Astrocyte (in vitro differentiated cells and primary cell): ENCODE results near the gene ANKRD11. TPM values are rescaled to one million over a fixed set of nuclear protein-coding genes. Genes with fewer than 3 reads are reported as not detected.
A peak's percentile ranks its signal among the peaks of the same experiment; 100 is the strongest.

Experiments used
- DNase-seq: peaks from one replicate; pipeline ENCODE4 v3.0.0-alpha.2; 2010; ENCODE audit warnings: low read depth
- FAIRE-seq: peaks from 2 replicates; lab custom pipeline; 2011; peaks lifted over from hg19 to GRCh38; lab: Jason Lieb, UNC
- H2AFZ ChIP-seq: 2 replicates; pipeline ENCODE4 v1.6.0; 2012; ENCODE audit warnings: low read depth, low read length, inconsistent platforms
- H3K27ac ChIP-seq: 2 replicates; pipeline ENCODE4 v1.5.1; 2011; ENCODE audit warnings: low read depth, low read length, inconsistent platforms
- H3K27me3 ChIP-seq: 2 replicates; pipeline ENCODE4 v1.6.0; 2011; ENCODE audit warnings: low read length, inconsistent platforms; ENCODE audit not compliant: insufficient read depth
- H3K36me3 ChIP-seq: 2 replicates; pipeline ENCODE4 v1.5.1; 2011; ENCODE audit warnings: low read length, inconsistent platforms; ENCODE audit not compliant: insufficient read depth
- H3K4me1 ChIP-seq: 2 replicates; pipeline ENCODE4 v1.5.1; 2011; ENCODE audit warnings: low read length, inconsistent platforms; ENCODE audit not compliant: insufficient read depth
- H3K4me2 ChIP-seq: 2 replicates; pipeline ENCODE4 v1.6.0; 2012; ENCODE audit warnings: low read length, inconsistent platforms
- H3K4me3 ChIP-seq: 2 replicates; pipeline ENCODE4 v1.5.1; 2011; ENCODE audit warnings: low read depth, mild to moderate bottlenecking, low read length, inconsistent platforms; ENCODE audit not compliant: insufficient read depth
- H3K79me2 ChIP-seq: 2 replicates; pipeline ENCODE4 v1.6.0; 2012; ENCODE audit warnings: mild to moderate bottlenecking, low read length, inconsistent platforms; ENCODE audit not compliant: insufficient read depth
- H3K9ac ChIP-seq: 2 replicates; pipeline ENCODE4 v1.6.0; 2012; ENCODE audit warnings: mild to moderate bottlenecking, low read length, inconsistent platforms
- H3K9me3 ChIP-seq: 2 replicates; pipeline ENCODE4 v1.5.1; 2012; ENCODE audit warnings: low read depth, mild to moderate bottlenecking, low read length, inconsistent platforms; ENCODE audit not compliant: insufficient read depth
- H4K20me1 ChIP-seq: 2 replicates; pipeline ENCODE4 v1.6.0; 2012; ENCODE audit warnings: low read length, inconsistent platforms; ENCODE audit not compliant: insufficient read depth
- H3K27ac Mint-ChIP-seq: one replicate; pipeline ENCODE4 v1.8.0; 2021; ENCODE audit warnings: mild to moderate bottlenecking, mixed read lengths; ENCODE audit not compliant: unreplicated experiment
- H3K27me3 Mint-ChIP-seq: one replicate; pipeline ENCODE4 v1.8.0; 2021; ENCODE audit warnings: low read depth, mixed read lengths; ENCODE audit not compliant: unreplicated experiment
- H3K36me3 Mint-ChIP-seq: one replicate; pipeline ENCODE4 v1.8.0; 2021; ENCODE audit warnings: low read depth, mixed read lengths; ENCODE audit not compliant: unreplicated experiment
- H3K4me1 Mint-ChIP-seq: one replicate; pipeline ENCODE4 v1.8.0; 2021; ENCODE audit warnings: low read depth, mixed read lengths; ENCODE audit not compliant: unreplicated experiment
- H3K4me3 Mint-ChIP-seq: one replicate; pipeline ENCODE4 v1.8.0; 2021; ENCODE audit warnings: mild to moderate bottlenecking, moderate library complexity, mixed read lengths; ENCODE audit not compliant: unreplicated experiment
- H3K9me3 Mint-ChIP-seq: one replicate; pipeline ENCODE4 v1.8.0; 2021; ENCODE audit warnings: mild to moderate bottlenecking, mixed read lengths; ENCODE audit not compliant: unreplicated experiment
- CTCF ChIP-seq: IDR thresholded peaks from 2 replicates; pipeline ENCODE4 v1.5.1; 2011; ENCODE audit warnings: low read depth, mild to moderate bottlenecking, inconsistent platforms, low read length, moderate library complexity; ENCODE audit not compliant: insufficient read depth
- EZH2 ChIP-seq: IDR thresholded peaks from 2 replicates; pipeline ENCODE4 v1.6.1; 2012; ENCODE audit warnings: mild to moderate bottlenecking, low read length, inconsistent platforms; ENCODE audit not compliant: insufficient read depth
- total RNA-seq: library from RNA; stranded (reverse); gene quantifications from 2 replicates; pipeline ENCODE4 v1.2.1, GENCODE V29; 2021

ANKRD11 gene
- total RNA-seq, 1 donor from 2014 or later, result 213 TPM

GRCh38 chr16:89304181-89304851 lies 186.0 kb downstream of the ANKRD11 start:
- Histone ChIP-seq H4K20me1 (peaks cover 74% of the 10 kb centered on the region), H3K9me3 (no peaks in the 10 kb centered on the region), H3K79me2 (peaks cover 76% of the 10 kb centered on the region), H3K9ac (no peak overlapping the region), H3K36me3 (peaks cover 9% of the 10 kb centered on the region), H3K27ac (no peak overlapping the region), H3K4me2 (no peak overlapping the region), H2AFZ (no peak overlapping the region), H3K27me3 (no peaks in the 10 kb centered on the region), H3K4me1 (peaks cover 19% of the 10 kb centered on the region), H3K4me3 (no peak overlapping the region)
- H3K4me3 Mint-ChIP-seq, result no peak overlapping the region
- FAIRE-seq, result no peak
- peak overlapping the region; percentile 6 for H3K27ac Mint-ChIP-seq
- H3K27me3 Mint-ChIP-seq, result no peaks in the 10 kb centered on the region
- no peaks in the 10 kb centered on the region for H3K9me3 Mint-ChIP-seq
- DNase-seq, result no peak
- peaks cover 18% of the 10 kb centered on the region for H3K4me1 Mint-ChIP-seq
- peaks cover 9% of the 10 kb centered on the region for H3K36me3 Mint-ChIP-seq
- TF ChIP-seq EZH2, result no peak
- no peak for TF ChIP-seq CTCF

GRCh38 chr16:89303617-89304016 lies 186.7 kb downstream of the ANKRD11 start:
- H3K36me3 ChIP-seq, result peaks cover 9% of the 10 kb centered on the region
- no peak overlapping the region for H3K27ac ChIP-seq
- no peak overlapping the region for H3K4me3 ChIP-seq
- peaks cover 75% of the 10 kb centered on the region for H3K79me2 ChIP-seq
- DNase-seq, result no peak
- no peak overlapping the region for H3K4me2 ChIP-seq
- Mint-ChIP-seq H3K4me1 (peaks cover 15% of the 10 kb centered on the region), H3K27ac (peak overlapping the region; percentile 50), H3K27me3 (no peaks in the 10 kb centered on the region), H3K9me3 (no peaks in the 10 kb centered on the region), H3K36me3 (peaks cover 11% of the 10 kb centered on the region), H3K4me3 (no peak overlapping the region)
- H4K20me1 ChIP-seq, result peaks cover 73% of the 10 kb centered on the region
- H3K9ac ChIP-seq, result no peak overlapping the region
- H3K9me3 ChIP-seq, result no peaks in the 10 kb centered on the region
- no peak overlapping the region for H2AFZ ChIP-seq
- TF ChIP-seq EZH2 (no peak), CTCF (no peak)
- H3K4me1 ChIP-seq, result peaks cover 19% of the 10 kb centered on the region
- no peak for FAIRE-seq
- H3K27me3 ChIP-seq, result no peaks in the 10 kb centered on the region

DNA sequence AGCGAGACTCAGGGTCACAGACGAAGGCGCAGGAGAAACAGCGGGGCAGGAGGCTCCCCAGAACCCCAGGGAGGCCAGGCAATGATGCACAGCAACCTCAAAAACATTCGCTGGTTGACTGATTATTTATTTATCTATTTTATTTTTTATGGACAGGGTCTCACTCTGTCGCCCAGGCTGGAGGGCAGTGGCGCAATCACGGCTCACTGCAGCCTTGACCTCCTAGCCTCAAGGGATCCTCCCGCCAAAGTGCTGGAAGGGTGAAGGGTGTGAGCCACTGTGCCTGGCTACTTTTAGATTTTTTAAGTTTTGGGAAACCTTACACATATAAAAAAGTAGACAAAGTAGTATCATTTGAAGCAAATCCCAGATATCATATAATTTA lies 189.4 kb downstream of the ANKRD11 start:
- no peaks in the 10 kb centered on the region for H3K27me3 Mint-ChIP-seq
- H3K9ac ChIP-seq, result peak overlapping the region; percentile 39

More for the DNA sequence above, 189.4 kb downstream of the ANKRD11 start:
- H4K20me1 ChIP-seq, result peaks cover 80% of the 10 kb centered on the region
- H3K27ac ChIP-seq, result peak overlapping the region; percentile 69
- no peaks in the 10 kb centered on the region for H3K27me3 ChIP-seq
- H3K79me2 ChIP-seq, result peaks cover 81% of the 10 kb centered on the region
- no peak for TF ChIP-seq EZH2
- no peak for TF ChIP-seq CTCF
- peak overlapping the region; percentile 41 for H3K4me2 ChIP-seq
- no peak overlapping the region for H3K4me3 ChIP-seq
- no peak for DNase-seq
- H3K9me3 ChIP-seq, result no peaks in the 10 kb centered on the region
- Mint-ChIP-seq H3K36me3 (peaks cover 15% of the 10 kb centered on the region), H3K27ac (no peak overlapping the region), H3K4me3 (no peak overlapping the region), H3K9me3 (no peaks in the 10 kb centered on the region), H3K4me1 (peaks cover 18% of the 10 kb centered on the region)
- H2AFZ ChIP-seq, result no peak overlapping the region
- no peak for FAIRE-seq
- peaks cover 19% of the 10 kb centered on the region for H3K4me1 ChIP-seq
- peaks cover 13% of the 10 kb centered on the region for H3K36me3 ChIP-seq
